Ectodermal cell (in vitro differentiated cells): Measurements from ENCODE around the gene SELENOM.

ENCODE experiments used
- H3K27ac ChIP-seq: 2 replicates; pipeline ENCODE4 v1.7.0; 2013; ENCODE audit warnings: mild to moderate bottlenecking, low read depth, low read length; ENCODE audit not compliant: insufficient read depth, poor library complexity, severe bottlenecking
- H3K27me3 ChIP-seq: 2 replicates; pipeline ENCODE4 v1.7.0; 2013; ENCODE audit warnings: mild to moderate bottlenecking, low read length; ENCODE audit not compliant: insufficient read depth, control insufficient read depth, poor library complexity, severe bottlenecking
- H3K36me3 ChIP-seq: one replicate; pipeline ENCODE4 v1.7.0; 2013; ENCODE audit warnings: low read length; ENCODE audit not compliant: control insufficient read depth, insufficient read depth
- H3K4me1 ChIP-seq: one replicate; pipeline ENCODE4 v1.7.0; 2013; ENCODE audit warnings: low read length; ENCODE audit not compliant: control insufficient read depth, insufficient read depth
- H3K4me3 ChIP-seq: 2 replicates; pipeline ENCODE4 v1.7.0; 2013; ENCODE audit warnings: low read depth, low read length, control low read depth; ENCODE audit not compliant: insufficient read depth
- H3K9me3 ChIP-seq: 2 replicates; pipeline ENCODE4 v1.7.0; 2013; ENCODE audit warnings: mild to moderate bottlenecking, low read length, moderate library complexity; ENCODE audit not compliant: control insufficient read depth
- WGBS, 2 experiments: methylation state at CpG; one replicate each; pipeline ENCODE4 v1.1.7; 2013; ENCODE audit warnings: missing lambda C conversion rate in 2 of 2; 5-methylcytosine and 5-hydroxymethylcytosine counted together

The SELENOM gene

GRCh38 chr22:31135706-31136105, 28.3 kb upstream of the SELENOM start:
- Histone ChIP-seq H3K4me1 (peaks cover 9% of the 10 kb centered on the region), H3K4me3 (no peak overlapping the region), H3K9me3 (no peaks in the 10 kb centered on the region), H3K27ac (no peak overlapping the region), H3K27me3 (peaks cover 3% of the 10 kb centered on the region), H3K36me3 (no peaks in the 10 kb centered on the region)
- WGBS, 2 experiments = 91 to 95% methylated on average over 6 of the region's 6 CpGs

DNA sequence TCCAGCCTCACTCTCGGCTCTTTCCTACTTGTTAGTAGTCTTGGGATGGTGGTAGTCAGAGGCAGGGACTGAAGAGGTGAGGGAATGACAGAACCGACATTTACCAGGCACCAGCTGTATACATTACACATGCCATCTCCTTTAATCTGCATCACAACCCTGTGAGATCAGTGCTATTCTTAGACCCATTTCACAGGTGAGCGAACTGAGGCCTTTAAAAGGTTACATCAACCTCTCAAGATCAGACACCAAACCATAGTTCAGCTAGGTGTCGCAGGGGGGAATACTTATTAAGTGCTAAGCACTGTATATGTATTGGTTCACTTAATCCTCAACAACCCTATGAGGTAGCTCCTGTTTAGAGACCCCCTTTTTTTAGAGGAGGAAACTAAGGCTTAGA, 27.3 kb upstream of the SELENOM start:
- H3K4me1 ChIP-seq = peaks cover under 1% of the 10 kb centered on the region
- H3K4me3 ChIP-seq = no peak overlapping the region
- no peak overlapping the region for H3K27ac ChIP-seq
- H3K36me3 ChIP-seq = no peaks in the 10 kb centered on the region
- no peaks in the 10 kb centered on the region for H3K9me3 ChIP-seq
- peaks cover 2% of the 10 kb centered on the region for H3K27me3 ChIP-seq
- 92 to 96% methylated on average over 2 to 4 of the region's 4 CpGs for WGBS, 2 experiments

- H3K4me3 ChIP-seq = no peak overlapping the region
Observed at GRCh38 chr22:31133911-31134310, 26.5 kb upstream of the SELENOM start.

GRCh38 chr22:31130873-31131272, 23.5 kb upstream of the SELENOM start:
- no peaks in the 10 kb centered on the region for H3K36me3 ChIP-seq
- H3K4me1 ChIP-seq = no peaks in the 10 kb centered on the region
- H3K4me3 ChIP-seq = no peak overlapping the region
- H3K27me3 ChIP-seq = no peaks in the 10 kb centered on the region
- H3K9me3 ChIP-seq = no peaks in the 10 kb centered on the region
- 93 to 94% methylated on average over 2 of the region's 2 CpGs for WGBS, 2 experiments
- H3K27ac ChIP-seq = no peak overlapping the region

More at GRCh38 chr22:31133911-31134310, 26.5 kb upstream of the SELENOM start:
- Histone ChIP-seq H3K27ac (no peak overlapping the region), H3K9me3 (no peaks in the 10 kb centered on the region), H3K4me1 (no peaks in the 10 kb centered on the region), H3K36me3 (no peaks in the 10 kb centered on the region), H3K27me3 (no peaks in the 10 kb centered on the region)
- WGBS, 2 experiments = 95% methylated on average over 19 of the region's 19 CpGs

DNA sequence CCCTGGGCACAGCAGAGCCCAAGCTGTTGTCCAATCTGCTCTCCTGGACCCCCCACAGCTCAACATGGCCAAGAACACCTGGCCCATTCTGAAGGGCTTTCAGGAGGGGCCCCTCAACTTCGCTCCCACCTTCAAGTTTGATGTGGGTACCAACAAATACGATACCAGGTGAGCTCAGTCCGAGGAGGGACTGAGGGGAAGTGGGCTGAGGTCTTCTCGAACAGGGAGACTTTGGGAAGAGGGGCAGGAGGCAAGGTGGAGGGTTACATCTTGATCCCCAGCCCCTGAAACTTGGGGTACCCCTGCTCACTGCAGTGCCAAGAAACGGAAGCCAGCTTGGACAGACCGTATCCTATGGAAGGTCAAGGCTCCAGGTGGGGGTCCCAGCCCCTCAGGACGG, 20.8 kb upstream of the SELENOM start:
- no peak overlapping the region for H3K4me3 ChIP-seq
- 95 to 96% methylated on average over 7 of the region's 7 CpGs for WGBS, 2 experiments
- no peaks in the 10 kb centered on the region for H3K36me3 ChIP-seq
- H3K27ac ChIP-seq = no peak overlapping the region
- H3K27me3 ChIP-seq = no peaks in the 10 kb centered on the region
- H3K4me1 ChIP-seq = peaks cover 3% of the 10 kb centered on the region
- no peaks in the 10 kb centered on the region for H3K9me3 ChIP-seq

DNA sequence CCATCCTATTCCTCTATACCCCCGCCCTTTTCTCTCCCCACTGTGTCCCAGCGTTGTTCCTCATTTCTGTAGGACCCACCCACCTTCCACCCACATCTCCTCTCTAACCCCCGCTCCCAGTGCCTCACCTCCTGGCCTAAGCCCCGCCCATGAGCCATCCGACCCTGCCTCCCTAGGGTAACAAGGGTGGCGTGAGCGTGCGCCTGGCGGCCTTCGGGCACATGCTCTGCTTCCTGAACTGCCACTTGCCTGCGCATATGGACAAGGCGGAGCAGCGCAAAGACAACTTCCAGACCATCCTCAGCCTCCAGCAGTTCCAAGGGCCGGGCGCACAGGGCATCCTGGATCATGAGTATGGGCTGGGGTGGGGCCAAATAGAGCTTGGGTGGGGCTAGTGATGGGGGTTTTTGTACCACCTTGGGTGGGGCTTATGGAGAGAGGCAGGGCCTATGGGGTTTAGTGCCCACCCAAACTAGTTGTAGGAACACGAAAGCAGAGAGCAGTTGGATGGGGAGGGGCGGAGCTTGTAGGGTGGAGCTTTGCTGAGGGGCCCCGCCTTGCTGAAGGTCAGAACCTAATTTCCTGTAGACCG, 19.9 kb upstream of the SELENOM start:
- Histone ChIP-seq H3K4me1 (peaks cover 4% of the 10 kb centered on the region), H3K4me3 (no peak overlapping the region), H3K9me3 (no peaks in the 10 kb centered on the region), H3K27me3 (no peaks in the 10 kb centered on the region), H3K36me3 (no peaks in the 10 kb centered on the region), H3K27ac (no peak overlapping the region)
- WGBS, 2 experiments = 91 to 93% methylated on average over 19 of the region's 19 CpGs

DNA sequence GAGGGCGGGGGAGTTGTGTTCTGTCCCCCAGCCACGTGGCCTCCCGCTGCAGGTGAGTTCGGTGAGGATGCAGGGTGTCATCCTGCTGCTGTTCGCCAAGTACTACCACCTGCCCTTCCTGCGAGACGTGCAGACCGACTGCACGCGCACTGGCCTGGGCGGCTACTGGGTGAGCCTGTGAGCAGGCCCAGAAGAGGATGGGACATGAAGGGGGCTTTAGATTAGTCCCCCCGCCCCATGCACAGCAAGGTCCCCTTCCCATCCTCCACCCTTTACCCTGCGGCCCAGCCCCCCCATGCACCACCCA, 19.5 kb upstream of the SELENOM start:
- H3K4me3 ChIP-seq = no peak overlapping the region
- no peak overlapping the region for H3K27ac ChIP-seq
- no peaks in the 10 kb centered on the region for H3K36me3 ChIP-seq
- no peaks in the 10 kb centered on the region for H3K27me3 ChIP-seq
- 92 to 94% methylated on average over 13 of the region's 13 CpGs for WGBS, 2 experiments
- H3K9me3 ChIP-seq = no peaks in the 10 kb centered on the region
- peaks cover 4% of the 10 kb centered on the region for H3K4me1 ChIP-seq

DNA sequence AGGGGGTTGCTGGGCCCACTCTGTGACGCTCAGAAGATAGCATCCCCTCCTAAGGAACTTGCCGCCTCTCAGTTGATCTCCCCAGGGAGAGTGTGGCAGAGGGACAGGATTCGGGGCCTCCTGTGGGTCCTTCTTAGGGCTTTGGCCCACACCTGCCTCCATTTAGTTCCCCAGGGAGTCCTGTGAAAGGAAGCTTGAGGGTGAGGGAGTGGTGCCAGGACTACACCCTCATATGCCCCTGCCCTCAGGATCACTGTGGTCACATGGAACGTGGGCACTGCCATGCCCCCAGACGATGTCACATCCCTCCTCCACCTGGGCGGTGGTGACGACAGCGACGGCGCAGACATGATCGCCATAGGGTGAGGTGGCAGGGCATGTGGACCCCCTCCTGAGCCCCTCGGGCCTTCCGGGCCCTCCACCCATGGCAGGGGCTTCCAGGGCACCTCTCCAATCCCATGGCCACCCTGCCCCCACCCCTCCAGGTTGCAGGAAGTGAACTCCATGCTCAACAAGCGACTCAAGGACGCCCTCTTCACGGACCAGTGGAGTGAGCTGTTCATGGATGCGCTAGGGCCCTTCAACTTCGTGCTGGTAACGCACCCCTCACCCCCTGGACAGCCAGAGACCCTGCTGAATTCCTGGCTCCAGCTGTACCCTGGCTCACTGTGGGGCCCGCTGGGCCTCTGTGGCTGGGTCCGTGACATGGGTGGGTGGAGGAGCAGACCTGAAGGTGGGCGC, 18.9 kb upstream of the SELENOM start:
- no peaks in the 10 kb centered on the region for H3K36me3 ChIP-seq
- no peak overlapping the region for H3K4me3 ChIP-seq
- peaks cover 4% of the 10 kb centered on the region for H3K4me1 ChIP-seq
- no peak overlapping the region for H3K27ac ChIP-seq
- 89 to 92% methylated on average over 22 of the region's 22 CpGs for WGBS, 2 experiments
- H3K27me3 ChIP-seq = no peaks in the 10 kb centered on the region
- H3K9me3 ChIP-seq = no peaks in the 10 kb centered on the region

- no peaks in the 10 kb centered on the region for H3K27me3 ChIP-seq
- WGBS, 2 experiments = 91 to 92% methylated on average over 12 of the region's 12 CpGs
- peaks cover 4% of the 10 kb centered on the region for H3K4me1 ChIP-seq
- H3K4me3 ChIP-seq = no peak overlapping the region
- no peaks in the 10 kb centered on the region for H3K36me3 ChIP-seq
- H3K9me3 ChIP-seq = no peaks in the 10 kb centered on the region
- H3K27ac ChIP-seq = no peak overlapping the region
Observed at GRCh38 chr22:31125521-31126117, 18.3 kb upstream of the SELENOM start.

- Histone ChIP-seq H3K9me3 (no peaks in the 10 kb centered on the region), H3K27ac (no peak overlapping the region), H3K36me3 (no peaks in the 10 kb centered on the region), H3K27me3 (no peaks in the 10 kb centered on the region), H3K4me1 (peaks cover 4% of the 10 kb centered on the region), H3K4me3 (no peak overlapping the region)
- WGBS, 2 experiments = 85% methylated on average over 14 of the region's 14 CpGs
Observed at GRCh38 chr22:31124811-31125465, 17.6 kb upstream of the SELENOM start.
